Measurements from ENCODE around the gene CYB561D1.

The CYB561D1 gene

DNA sequence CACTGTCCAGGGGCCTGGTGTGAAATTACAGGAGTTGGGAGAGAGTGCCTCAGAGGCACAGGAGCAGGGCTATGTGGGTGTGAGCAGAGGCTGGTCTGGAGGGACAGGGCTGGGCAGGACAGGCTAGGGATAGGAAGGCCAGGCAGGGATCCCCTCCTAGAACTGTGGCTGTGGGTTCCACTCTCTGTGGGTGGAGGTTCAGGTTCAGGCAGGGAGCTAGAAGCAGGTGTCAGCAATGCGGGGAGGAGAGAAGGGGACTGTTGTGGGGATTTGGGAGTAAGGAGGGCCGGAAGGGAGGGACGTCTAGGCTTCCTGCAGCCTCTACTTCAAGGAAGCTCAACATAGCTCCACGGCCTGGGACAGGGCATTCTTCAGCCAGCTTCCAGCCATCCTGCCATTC, 37.5 kb downstream of the CYB561D1 start:
- DNase-seq: no peak

DNA sequence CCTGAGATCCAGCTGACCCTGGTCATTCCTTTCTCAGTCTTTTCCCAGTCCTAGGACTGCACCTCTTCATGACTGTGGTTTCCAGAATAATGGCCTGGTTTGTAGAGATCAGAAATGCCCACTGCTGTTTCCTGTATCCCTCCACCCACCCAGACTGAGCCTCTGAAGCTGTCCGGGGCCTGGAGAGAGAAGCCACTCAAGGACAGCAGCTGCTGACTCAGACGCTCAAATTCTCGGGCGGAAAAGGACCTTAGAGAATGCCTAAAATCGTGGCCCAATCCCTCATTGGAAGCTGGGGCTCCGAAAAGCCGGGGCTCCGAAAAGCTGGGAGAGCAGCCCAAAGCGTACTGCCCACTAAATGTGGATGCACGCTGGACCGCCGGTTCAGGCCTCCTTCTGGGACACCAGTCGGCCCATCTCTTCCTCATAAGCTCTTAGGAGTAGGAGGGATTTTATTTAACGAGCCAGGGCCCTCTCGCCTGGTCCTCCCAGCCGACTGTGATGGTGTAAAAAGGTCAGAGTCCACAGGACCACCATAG, 38.0 kb downstream of the CYB561D1 start:
- no peak for DNase-seq

DNA sequence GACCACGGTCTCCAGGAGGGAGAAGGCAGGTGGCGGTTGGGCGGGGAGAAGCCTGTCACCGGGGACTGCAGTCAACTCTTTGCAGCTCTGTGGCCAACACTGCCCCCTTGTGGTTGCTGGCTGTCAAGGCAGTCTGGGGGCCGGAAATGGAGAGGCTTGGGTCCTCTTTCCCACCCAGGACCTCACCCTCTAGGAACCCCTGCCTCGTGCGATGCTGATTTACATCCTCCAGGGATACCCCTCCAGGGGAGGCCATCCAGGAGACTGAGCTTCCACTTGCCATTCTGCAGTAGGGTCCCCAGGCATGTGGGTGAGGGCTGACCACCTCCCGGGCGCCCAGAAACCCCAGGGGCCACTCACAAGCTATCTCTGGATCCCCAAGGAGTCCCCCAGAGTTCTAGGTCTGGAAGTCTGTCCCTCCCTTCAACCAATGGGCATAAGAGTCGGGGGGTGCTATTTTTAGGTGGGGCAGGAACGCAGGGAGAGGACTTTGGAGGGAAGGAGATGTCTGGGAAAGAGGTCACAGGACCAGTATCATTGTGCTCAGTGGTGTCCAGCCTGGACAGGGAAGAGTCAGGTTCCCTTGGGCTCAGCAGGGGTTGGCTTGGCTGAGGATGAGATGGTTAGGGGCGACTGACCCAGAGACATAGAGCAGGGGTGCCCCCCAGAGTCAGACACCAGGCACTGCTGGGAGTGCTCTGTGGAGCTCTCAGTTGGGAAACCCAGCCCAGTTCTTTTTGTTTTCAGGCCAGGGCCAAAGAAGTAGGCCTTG, 38.7 kb downstream of the CYB561D1 start:
- DNase-seq: peak; percentile 78 to 85

DNA sequence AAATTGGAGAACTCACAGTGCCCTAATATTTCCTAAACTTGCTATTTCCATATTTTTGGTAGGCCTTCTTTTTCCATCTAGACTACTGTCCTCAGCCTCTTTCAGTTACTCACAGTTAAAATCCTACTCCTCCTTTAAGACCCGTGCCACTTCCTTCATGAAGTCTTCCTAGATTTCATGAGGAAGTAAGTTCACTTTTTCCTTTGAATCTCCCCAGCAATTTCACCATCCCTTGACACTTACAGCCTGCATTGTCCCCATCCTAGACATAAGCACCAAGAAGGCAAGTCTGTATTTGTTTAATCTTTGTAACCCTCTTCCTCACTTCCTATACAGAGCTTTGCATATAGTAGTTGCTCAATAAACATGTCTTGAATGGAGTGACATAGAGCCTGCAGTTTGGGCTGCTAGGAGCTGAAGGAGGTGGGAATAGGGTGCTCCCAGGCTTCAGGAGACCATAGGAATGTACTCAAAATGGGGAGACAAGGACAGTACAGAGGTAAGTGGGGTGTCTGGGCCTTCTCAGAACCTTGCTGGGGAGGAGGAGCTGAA, 40.5 kb downstream of the CYB561D1 start:
- no peak for DNase-seq

DNA sequence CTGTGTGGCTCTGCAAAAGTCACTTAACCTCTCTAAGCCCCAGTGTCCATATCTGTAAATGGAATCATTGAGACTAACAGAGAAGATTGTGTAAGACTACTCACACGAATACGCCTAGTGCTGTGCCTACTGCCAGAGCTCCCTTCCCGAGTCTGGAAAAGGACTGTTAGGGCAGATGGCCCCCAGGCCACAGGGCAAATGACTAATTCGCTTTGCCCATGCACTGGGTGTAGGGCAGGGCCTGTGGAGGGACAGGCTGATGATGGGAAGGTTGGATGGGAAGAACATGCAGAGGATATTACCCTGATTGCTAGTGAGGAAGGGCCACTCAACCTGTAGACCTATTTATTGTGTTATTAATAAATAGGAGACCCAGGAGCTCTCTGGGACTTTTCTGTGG, 41.6 kb downstream of the CYB561D1 start:
- DNase-seq: no peak

DNA sequence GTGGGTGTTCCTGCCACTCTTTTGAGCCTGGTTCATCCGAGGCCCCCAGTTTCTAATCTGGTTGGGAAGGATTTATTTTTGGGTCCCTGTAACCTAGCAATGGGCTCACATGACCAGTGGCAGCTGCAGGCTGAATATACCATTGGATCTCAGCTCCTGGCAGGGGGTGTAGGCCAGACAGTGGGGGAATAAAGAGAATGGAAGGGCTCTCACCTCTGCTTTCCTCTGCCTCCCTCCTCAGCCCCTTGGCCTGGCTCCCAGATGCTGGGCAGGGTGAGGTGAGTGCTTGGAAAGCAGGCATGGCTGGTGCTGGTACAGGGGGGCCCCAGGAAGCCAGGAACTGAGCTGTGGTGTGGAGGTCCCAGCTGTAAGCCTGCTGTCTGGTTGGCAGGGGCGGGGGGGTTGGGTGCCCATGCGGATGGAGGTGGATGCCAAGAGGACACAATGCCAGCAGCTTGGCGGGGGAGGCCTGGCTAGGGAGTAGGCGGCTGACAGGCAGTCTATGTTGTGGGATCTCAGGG, 42.1 kb downstream of the CYB561D1 start:
- peak; percentile 41 to 71 for DNase-seq

DNA sequence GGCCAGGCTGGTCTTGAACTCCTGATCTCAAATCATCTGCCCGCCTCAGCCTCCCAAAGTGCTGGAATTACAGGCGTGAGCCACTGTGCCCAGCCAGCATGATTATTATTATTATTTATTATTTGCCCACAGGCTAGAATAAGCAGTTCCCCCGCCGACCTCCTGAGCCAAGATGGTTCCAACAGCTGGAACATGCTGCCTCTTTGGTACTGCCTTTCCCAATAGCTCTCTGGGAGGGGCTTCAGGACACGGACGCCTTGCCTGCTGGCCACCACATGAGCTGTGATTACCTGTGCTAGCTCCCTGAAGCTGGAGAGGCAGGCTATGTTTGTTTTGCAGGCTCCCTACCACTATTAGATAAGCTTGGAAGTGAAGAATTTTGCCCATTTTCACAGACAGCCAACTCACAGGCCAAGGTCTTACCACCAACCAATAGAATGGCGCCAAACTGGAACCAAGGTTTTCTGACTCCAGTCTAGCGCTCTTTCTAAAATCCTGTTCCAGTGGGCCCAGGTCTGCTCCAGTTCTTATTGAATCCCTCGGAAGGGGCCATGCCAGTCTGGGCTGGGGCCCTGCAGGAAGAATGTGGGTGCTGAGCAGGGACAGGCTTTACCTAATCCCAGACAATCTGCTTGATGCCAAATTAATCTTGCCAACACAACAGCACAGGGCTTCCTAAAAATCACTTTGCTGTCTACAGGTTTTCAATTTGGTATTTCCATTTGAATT, 43.7 kb downstream of the CYB561D1 start:
- no peak for DNase-seq

DNA sequence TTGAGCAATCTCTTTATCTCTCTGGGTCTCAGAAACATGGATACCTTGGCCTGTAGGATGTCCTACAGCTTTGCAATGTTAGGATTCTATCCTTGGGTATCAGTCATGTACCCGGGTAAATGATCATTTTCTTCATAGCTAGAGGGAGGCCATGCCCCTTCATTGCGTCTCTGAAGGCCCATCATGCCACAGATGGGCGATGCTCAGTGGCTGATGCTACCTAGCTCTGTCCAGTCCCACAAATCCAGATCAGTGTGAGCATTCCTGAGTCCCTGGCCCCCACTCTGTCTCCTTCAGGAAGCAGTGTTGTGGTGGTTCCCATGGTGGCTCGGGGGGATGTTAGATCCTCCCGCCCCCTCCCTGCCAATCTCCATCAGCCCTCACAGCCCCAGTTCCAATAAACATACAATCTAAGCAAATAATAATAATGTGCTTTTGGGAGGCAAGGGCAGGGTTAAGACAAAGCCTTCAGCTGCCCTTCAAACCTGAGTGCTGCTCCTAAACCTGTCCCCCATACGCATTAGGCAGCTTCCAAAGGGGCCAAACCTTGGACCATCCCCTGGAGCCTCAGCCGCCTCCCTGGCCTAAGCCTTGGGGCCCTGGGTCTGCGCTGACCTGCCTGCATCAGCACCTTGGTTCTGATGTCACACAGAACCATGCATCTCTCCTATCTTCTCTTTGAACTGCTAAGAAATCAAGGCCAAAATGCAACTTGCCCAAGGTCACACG, 45.1 kb downstream of the CYB561D1 start:
- no peak for DNase-seq

DNA sequence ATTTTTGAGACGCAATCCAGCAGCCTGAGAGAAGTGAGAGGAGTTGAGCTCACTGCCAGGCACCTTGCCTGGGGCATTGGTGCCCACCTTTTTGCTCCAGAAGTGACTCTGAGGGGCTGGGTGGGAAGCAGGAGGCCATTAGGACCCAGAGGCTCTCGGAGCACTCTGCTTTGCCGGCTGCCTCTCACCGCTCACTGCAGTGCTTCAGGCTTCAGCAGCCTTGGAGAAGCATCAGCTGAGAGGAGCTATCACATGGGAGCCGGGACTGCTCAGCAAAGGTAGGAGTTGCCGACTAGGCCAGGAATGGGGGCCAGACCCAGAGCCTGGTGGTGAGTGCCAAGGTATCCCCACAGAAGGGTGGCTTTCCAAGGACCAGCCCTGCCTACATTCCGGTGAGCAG, 45.8 kb downstream of the CYB561D1 start, which contains the start of gene GPR61:
Gene GPR61, plus strand, starts transcription at position 197 of the 400 bp plus-strand sequence. CDS start 3,151 bp downstream, outside the sequence.
- DNase-seq: no peak

DNA sequence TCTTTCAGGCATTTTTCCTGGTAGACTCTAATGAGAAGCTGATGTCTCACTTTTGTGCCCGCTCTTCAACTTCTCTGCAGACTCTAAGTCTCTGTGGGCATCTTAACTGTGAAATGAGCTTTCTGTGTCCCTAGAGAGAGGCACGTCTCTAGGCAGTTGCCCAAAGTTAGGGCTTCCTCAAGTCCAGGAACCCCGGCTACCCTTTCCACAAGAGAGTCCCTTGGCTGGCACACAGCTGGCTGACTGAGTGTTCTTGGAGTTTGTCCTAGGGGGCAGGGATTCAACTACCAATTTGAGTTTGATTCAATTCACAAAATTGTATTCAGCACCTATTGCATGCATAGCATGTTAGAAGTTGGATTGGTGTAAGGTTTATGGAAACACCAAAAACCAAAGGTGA, 47.2 kb downstream of the CYB561D1 start:
- no peak for DNase-seq

DNA sequence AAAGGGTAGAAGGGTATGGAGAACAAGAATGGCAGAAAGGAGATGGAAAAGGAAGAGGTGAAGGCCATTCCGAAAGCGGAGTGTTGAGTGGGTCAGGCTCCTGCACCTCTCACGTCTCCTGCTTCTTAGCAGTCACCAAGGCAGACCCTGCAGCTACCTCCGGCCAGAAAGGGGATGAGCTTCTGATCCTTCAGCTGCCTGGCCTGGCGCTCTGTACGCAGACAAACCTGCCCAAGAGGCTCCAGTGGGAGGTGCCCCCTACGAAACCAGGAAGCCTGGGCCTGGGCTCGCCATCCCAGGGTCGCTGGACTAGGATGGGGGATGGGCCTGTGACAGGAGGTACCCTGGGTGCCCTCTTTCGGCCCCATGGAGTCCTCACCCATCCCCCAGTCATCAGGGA, 48.8 kb downstream of the CYB561D1 start:
- DNase-seq: no peak

DNA sequence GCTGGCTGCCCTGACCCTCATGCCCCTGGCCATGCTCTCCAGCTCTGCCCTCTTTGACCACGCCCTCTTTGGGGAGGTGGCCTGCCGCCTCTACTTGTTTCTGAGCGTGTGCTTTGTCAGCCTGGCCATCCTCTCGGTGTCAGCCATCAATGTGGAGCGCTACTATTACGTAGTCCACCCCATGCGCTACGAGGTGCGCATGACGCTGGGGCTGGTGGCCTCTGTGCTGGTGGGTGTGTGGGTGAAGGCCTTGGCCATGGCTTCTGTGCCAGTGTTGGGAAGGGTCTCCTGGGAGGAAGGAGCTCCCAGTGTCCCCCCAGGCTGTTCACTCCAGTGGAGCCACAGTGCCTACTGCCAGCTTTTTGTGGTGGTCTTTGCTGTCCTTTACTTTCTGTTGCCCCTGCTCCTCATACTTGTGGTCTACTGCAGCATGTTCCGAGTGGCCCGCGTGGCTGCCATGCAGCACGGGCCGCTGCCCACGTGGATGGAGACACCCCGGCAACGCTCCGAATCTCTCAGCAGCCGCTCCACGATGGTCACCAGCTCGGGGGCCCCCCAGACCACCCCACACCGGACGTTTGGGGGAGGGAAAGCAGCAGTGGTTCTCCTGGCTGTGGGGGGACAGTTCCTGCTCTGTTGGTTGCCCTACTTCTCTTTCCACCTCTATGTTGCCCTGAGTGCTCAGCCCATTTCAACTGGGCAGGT, 49.5 kb downstream of the CYB561D1 start:
- no peak for DNase-seq

DNA sequence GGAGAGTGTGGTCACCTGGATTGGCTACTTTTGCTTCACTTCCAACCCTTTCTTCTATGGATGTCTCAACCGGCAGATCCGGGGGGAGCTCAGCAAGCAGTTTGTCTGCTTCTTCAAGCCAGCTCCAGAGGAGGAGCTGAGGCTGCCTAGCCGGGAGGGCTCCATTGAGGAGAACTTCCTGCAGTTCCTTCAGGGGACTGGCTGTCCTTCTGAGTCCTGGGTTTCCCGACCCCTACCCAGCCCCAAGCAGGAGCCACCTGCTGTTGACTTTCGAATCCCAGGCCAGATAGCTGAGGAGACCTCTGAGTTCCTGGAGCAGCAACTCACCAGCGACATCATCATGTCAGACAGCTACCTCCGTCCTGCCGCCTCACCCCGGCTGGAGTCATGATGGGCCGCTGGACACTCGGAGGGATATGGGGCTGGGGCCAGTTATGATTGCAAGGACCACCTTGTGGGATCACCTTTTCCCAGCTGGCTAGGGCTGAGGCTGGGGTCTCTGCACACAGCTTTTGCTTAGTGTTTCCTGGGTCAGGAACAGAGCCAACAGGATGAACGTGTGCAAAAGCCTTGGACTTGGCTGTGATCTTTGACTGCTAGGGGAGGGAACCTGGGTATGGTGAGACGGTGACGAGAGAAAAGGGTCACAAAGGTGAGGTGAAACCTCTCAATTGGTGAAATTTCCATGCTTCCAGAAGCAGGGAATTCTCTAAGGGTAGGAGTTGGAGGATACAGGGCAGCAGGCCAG, 50.3 kb downstream of the CYB561D1 start:
- DNase-seq: no peak

DNA sequence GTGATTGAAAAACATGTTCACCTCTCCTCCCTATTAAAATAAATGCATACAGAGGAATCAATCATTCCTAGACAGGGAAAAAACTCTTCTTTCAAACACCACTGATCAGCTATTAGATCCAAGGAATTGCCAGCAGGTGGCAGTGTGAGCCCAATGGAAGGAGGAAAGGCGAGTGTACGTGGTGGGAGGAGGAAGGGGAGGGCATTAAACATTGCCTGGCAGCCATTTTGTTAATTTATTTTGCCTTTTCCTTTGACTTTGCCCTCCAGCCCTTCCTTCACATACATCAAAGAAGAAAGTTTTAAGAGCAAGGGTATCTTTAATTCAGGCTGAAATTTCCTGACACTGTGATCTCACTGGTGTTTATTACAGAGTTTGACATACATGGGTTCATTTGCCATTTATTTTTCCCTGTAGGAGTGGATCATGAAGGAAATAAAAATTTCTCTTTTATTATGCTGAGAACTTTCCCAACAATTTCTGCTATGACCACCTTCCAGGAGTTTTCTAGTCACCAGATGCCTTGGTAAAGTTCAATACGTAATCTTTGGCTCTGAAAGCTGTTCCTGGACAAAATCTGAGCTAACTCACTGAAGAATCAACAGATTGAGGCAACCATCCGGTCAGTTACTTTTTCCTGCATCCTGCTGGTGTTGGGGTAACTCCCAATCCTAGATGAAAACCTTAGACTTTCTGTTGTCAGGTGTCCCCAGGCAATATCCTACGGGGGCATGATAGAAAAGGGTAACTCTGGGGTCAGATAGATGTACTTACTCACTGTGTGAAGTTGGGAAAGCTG, 52.6 kb downstream of the CYB561D1 start:
- peak; percentile 89 to 94 for DNase-seq

DNA sequence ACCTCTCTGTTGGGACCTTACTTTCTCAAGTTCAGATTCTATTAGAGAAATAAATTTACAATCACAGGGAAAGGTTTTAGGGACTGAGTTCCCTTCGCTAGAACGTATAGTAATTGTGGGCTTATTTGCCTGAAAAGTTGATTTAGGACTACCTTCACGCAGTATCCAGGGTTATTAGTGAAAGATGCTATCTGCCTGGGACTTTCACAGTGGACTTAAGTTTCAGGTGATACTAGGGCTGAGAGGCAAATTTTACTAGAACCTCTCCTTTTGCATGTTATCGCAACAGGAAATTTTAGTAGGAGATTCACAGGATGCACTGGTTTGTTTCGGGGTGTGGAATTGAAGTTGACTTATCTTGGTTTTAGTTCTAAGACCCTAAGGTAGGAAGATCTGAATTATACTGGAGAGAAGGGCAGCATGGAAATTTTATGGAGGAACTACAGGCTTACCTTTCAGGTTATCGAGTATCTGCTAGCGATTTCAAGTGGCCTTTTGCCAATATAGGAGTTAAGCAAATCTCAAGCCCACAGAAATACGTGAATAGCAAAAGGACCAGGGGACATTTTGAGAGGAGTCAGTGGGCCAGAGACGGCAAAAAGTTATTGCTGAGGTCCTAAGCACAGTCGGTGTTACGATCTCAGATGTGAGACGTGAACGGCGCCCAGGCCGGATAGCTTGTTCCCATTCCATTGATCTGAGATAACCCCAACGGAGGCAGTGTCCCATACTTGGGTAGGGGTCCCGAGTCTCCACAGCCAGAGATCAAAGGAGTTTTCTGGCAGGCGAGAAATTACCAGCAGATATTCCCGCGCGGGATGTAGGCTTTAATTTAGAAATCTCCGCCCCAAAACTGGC, 53.8 kb downstream of the CYB561D1 start:
- DNase-seq: peak in 1 of 2 experiments; percentile 45

DNA sequence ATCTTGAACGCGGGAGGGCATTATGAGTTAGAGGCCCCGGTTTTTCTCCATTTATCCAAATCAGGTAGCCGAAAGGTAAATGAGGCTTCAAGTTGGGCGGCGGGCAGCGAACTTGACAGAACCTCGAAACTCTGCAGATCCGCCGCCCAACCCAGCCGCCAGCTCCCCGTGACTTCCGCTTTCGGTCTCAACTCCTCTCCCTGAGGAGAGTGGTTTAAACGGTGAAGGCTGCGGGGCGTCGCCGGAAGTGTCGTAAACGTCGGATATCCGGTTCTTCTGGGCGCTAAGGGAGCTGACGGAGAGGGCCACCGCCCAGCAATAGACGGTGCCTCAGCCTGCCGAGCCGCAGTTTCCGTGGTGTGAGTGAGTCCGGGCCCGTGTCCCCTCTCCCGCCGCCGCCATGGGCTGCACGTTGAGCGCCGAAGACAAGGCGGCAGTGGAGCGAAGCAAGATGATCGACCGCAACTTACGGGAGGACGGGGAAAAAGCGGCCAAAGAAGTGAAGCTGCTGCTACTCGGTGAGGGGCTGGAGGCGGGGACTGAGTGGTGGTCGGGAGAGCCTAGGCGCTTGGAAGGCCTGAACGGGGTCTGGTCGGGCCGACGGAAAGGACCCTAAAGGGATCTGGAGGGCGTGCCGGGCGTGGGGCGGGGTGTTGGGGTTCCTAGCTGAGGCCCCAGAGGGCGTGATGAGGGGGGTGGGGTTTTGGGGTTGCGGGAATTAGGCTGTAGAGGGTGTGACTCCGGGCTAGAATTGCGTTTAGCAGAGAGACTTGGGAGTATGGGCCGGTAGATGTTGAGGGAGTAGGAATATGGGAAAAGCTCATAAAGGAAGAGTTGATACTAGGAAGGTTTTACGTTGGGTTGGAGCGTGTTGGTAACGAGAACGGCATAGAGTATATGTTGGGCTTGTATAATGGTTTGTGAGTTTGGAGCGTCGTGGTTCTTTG, 54.7 kb downstream of the CYB561D1 start, which contains the start of gene GNAI3:
Gene GNAI3, plus strand, starts transcription at position 295 of the 947 bp plus-strand sequence. Its CDS starts 106 bp downstream, at position 401.
- peak; percentile 94 to 97 for DNase-seq
